HepG2 (cell line): ENCODE data around the gene TGFA. TPM values are rescaled to one million over a fixed set of nuclear protein-coding genes. Genes with fewer than 3 reads are reported as not detected.
A peak's percentile ranks its signal among the peaks of the same experiment; 100 is the strongest.

Experiments used
- ARID2 ChIP-seq: sonication (generic); formaldehyde crosslinking; IDR thresholded peaks from 2 replicates; pipeline ENCODE4 v1.8.1; 2022; ENCODE audit warnings: mild to moderate bottlenecking, missing genetic modification reagents, borderline replicate concordance
- CREB1 ChIP-seq, 2 experiments: fragments of 450-650 bp in 1 of 2; IDR thresholded peaks; 2 replicates each; pipeline ENCODE4 v1.6.1; 2016 to 2017; ENCODE audit warnings: control low read depth in 1 of 2, mild to moderate bottlenecking in 1 of 2, missing compliant biosample characterization in 1 of 2, missing genetic modification characterization in 1 of 2
- MED13 ChIP-seq: sonication (generic); formaldehyde crosslinking; IDR thresholded peaks from 2 replicates; pipeline ENCODE4 v1.5.0; 2020; ENCODE audit warnings: missing genetic modification reagents
- MYNN ChIP-seq: sonication (generic); formaldehyde crosslinking; IDR thresholded peaks from 2 replicates; pipeline ENCODE4 v1.4.0; 2020; ENCODE audit warnings: mild to moderate bottlenecking, low read depth, missing genetic modification reagents
- NCOA1 ChIP-seq: sonication (generic); formaldehyde crosslinking; IDR thresholded peaks from 2 replicates; pipeline ENCODE4 v1.9.0; 2021; ENCODE audit warnings: missing genetic modification reagents
- NFE2 ChIP-seq: sonication (generic); formaldehyde crosslinking; IDR thresholded peaks from 2 replicates; pipeline ENCODE4 v1.4.0; 2020; ENCODE audit warnings: missing genetic modification reagents
- PRMT3 ChIP-seq: sonication (generic); formaldehyde crosslinking; IDR thresholded peaks from 2 replicates; pipeline ENCODE4 v1.8.1; 2022; ENCODE audit warnings: low read depth, mild to moderate bottlenecking, moderate library complexity, missing genetic modification reagents, borderline replicate concordance
- RBAK ChIP-seq: sonication (generic); formaldehyde crosslinking; IDR thresholded peaks from 2 replicates; pipeline ENCODE4 v1.5.1; 2020; ENCODE audit warnings: mild to moderate bottlenecking, missing genetic modification reagents
- SNAI1 ChIP-seq: sonication (generic); formaldehyde crosslinking; IDR thresholded peaks from 2 replicates; pipeline ENCODE4 v1.5.0; 2020; ENCODE audit warnings: mild to moderate bottlenecking, missing genetic modification reagents, borderline replicate concordance
- ZBTB7A ChIP-seq: sonication (generic); formaldehyde crosslinking; IDR thresholded peaks from 2 replicates; pipeline ENCODE4 v1.8.0; 2022; ENCODE audit warnings: mild to moderate bottlenecking, missing genetic modification reagents
- ZNF17 ChIP-seq: sonication (generic); formaldehyde crosslinking; IDR thresholded peaks from 2 replicates; pipeline ENCODE4 v1.5.0; 2020; ENCODE audit warnings: mild to moderate bottlenecking, missing genetic modification reagents
- ZNF354B ChIP-seq: sonication (generic); formaldehyde crosslinking; IDR thresholded peaks from 2 replicates; pipeline ENCODE4 v1.8.0; 2022; ENCODE audit warnings: mild to moderate bottlenecking, missing genetic modification reagents
- ZNF432 ChIP-seq: sonication (generic); formaldehyde crosslinking; IDR thresholded peaks from 2 replicates; pipeline ENCODE4 v1.5.0; 2020; ENCODE audit warnings: missing genetic modification reagents, mild to moderate bottlenecking, borderline replicate concordance
- polyA plus RNA-seq, 8 experiments: library from polyadenylated mRNA; depleted of rRNA in 3 of 8; stranded (reverse) in 7 of 8; unstranded in 1 of 8; fragments of >200 nt; fragmentation: Illumina TruSeq in 4 of 8; extraction: Trizol in 4 of 8; gene quantifications; 2 replicates each; pipeline versions ENCODE4 v1.2.1 to v1.2.3, GENCODE V29; 2011 to 2016; ENCODE audit warnings: low read depth in 4 of 8, missing spikeins in 1 of 8, mixed read lengths in 1 of 8; ENCODE audit not compliant: insufficient read depth in 1 of 8
- total RNA-seq, 5 experiments: library from RNA; depleted of rRNA; stranded (reverse); fragments of >200 nt; fragmentation: Illumina TruSeq; extraction: Trizol; gene quantifications; 2 replicates each; pipeline ENCODE4 v1.2.3, GENCODE V29; 2016; ENCODE audit warnings: low read depth in 1 of 5
- TF ChIP-seq, protein P1 (sequence below), 2 experiments: sonication (generic) in 1 of 2; formaldehyde crosslinking in 1 of 2; IDR thresholded peaks; 2 replicates each; pipeline versions ENCODE4 v1.6.1 to v1.9.0; 2014 to 2022; ENCODE audit warnings: antibody characterized with exemption in 1 of 2, borderline replicate concordance in 1 of 2, inconsistent platforms in 1 of 2, low read depth in 1 of 2, missing genetic modification reagents in 1 of 2
- TF ChIP-seq, protein P2 (sequence below): sonication (generic); formaldehyde crosslinking; IDR thresholded peaks from 2 replicates; pipeline ENCODE4 v1.8.0; 2022; ENCODE audit warnings: mild to moderate bottlenecking, missing genetic modification reagents, moderate library complexity
- TF ChIP-seq, protein P3 (sequence below): sonication (generic); formaldehyde crosslinking; IDR thresholded peaks from 2 replicates; pipeline ENCODE4 v1.4.0; 2020; ENCODE audit warnings: missing genetic modification reagents, borderline replicate concordance

Gene TGFA
- total and polyA plus RNA-seq, 2 of the 13 experiments (the other 11 are each of a cell fraction or from before 2014, with no cell fraction given): 7.8 to 15.3 TPM

DNA sequence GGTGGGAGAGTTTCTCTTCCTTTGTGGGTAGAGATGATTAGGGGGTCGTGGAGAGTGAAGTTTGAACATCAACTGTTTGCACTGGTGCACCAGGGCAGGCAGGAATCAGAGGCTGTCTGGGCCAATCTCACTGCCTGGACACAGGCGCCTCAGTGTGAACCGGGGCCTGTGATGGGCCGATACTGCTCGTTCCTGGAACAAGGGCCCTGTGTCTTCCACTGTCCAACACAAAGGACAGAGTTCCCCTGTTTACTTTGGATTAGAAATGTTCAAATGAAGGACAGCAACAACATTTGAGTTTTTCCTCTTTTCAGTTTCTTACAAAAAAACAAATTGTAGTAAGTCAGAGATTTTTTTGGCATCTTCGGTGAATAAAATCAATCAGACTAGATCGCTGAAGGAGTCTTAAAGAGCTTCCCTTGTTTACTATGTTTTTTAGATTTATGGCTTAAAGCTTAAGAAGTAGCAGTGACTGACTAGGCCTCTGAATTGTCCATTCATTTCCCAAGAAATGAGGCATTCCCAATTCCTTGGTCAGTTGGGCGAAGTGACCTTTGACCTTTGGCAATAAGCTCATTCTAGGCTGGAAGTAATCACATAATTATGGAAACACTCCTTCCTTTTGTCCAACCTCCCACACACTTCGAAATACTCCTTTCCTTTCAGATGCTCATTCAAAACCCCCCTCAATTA is 11.6 kb upstream of the TGFA start (continued):
- TF ChIP-seq, protein P1, sequence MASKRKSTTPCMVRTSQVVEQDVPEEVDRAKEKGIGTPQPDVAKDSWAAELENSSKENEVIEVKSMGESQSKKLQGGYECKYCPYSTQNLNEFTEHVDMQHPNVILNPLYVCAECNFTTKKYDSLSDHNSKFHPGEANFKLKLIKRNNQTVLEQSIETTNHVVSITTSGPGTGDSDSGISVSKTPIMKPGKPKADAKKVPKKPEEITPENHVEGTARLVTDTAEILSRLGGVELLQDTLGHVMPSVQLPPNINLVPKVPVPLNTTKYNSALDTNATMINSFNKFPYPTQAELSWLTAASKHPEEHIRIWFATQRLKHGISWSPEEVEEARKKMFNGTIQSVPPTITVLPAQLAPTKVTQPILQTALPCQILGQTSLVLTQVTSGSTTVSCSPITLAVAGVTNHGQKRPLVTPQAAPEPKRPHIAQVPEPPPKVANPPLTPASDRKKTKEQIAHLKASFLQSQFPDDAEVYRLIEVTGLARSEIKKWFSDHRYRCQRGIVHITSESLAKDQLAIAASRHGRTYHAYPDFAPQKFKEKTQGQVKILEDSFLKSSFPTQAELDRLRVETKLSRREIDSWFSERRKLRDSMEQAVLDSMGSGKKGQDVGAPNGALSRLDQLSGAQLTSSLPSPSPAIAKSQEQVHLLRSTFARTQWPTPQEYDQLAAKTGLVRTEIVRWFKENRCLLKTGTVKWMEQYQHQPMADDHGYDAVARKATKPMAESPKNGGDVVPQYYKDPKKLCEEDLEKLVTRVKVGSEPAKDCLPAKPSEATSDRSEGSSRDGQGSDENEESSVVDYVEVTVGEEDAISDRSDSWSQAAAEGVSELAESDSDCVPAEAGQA (IDR thresholded peaks at IDR 0.05; ENCODE audit: low read depth): no peak
- TF ChIP-seq, protein P1 (CRISPR knock-in tag; IDR thresholded peaks at IDR 0.05; ENCODE audit: borderline replicate concordance): no peak
- TF ChIP-seq CREB1 (IDR thresholded peaks at IDR 0.05): no peak
- peak; percentile 33; the same call in 1 of the 2 replicates for TF ChIP-seq CREB1 (CRISPR knock-in tag; IDR thresholded peaks at IDR 0.05)
- TF ChIP-seq ZBTB7A (CRISPR knock-in tag): peak; percentile 90; the same call in 1 of the 2 replicates
- no peak for TF ChIP-seq SNAI1
- TF ChIP-seq MYNN (CRISPR knock-in tag): no peak
- no peak for TF ChIP-seq ZNF354B (CRISPR knock-in tag)
- TF ChIP-seq ZNF432 (CRISPR knock-in tag): no peak
- TF ChIP-seq RBAK: no peak
- TF ChIP-seq MED13: 0 out of 2 replicates have a peak, but pooled peaks have one; percentile 63
- no peak for TF ChIP-seq ARID2 (CRISPR knock-in tag)
- no peak for TF ChIP-seq PRMT3 (CRISPR knock-in tag)
- TF ChIP-seq, protein P2, sequence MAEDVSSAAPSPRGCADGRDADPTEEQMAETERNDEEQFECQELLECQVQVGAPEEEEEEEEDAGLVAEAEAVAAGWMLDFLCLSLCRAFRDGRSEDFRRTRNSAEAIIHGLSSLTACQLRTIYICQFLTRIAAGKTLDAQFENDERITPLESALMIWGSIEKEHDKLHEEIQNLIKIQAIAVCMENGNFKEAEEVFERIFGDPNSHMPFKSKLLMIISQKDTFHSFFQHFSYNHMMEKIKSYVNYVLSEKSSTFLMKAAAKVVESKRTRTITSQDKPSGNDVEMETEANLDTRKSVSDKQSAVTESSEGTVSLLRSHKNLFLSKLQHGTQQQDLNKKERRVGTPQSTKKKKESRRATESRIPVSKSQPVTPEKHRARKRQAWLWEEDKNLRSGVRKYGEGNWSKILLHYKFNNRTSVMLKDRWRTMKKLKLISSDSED (CRISPR knock-in tag): no peak
- no peak for TF ChIP-seq NFE2 (CRISPR knock-in tag)
- TF ChIP-seq NCOA1 (CRISPR knock-in tag): no peak
- no peak for TF ChIP-seq ZNF17 (CRISPR knock-in tag)
- TF ChIP-seq, protein P3, sequence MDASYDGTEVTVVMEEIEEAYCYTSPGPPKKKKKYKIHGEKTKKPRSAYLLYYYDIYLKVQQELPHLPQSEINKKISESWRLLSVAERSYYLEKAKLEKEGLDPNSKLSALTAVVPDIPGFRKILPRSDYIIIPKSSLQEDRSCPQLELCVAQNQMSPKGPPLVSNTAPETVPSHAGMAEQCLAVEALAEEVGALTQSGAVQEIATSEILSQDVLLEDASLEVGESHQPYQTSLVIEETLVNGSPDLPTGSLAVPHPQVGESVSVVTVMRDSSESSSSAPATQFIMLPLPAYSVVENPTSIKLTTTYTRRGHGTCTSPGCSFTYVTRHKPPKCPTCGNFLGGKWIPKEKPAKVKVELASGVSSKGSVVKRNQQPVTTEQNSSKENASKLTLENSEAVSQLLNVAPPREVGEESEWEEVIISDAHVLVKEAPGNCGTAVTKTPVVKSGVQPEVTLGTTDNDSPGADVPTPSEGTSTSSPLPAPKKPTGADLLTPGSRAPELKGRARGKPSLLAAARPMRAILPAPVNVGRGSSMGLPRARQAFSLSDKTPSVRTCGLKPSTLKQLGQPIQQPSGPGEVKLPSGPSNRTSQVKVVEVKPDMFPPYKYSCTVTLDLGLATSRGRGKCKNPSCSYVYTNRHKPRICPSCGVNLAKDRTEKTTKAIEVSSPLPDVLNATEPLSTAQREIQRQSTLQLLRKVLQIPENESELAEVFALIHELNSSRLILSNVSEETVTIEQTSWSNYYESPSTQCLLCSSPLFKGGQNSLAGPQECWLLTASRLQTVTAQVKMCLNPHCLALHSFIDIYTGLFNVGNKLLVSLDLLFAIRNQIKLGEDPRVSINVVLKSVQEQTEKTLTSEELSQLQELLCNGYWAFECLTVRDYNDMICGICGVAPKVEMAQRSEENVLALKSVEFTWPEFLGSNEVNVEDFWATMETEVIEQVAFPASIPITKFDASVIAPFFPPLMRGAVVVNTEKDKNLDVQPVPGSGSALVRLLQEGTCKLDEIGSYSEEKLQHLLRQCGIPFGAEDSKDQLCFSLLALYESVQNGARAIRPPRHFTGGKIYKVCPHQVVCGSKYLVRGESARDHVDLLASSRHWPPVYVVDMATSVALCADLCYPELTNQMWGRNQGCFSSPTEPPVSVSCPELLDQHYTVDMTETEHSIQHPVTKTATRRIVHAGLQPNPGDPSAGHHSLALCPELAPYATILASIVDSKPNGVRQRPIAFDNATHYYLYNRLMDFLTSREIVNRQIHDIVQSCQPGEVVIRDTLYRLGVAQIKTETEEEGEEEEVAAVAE (CRISPR knock-in tag): no peak; the same call in 1 of the 2 replicates
